ENCODE measurements around the gene SLC47A2.
"Not testable (repeated sequence)": the region's sequence is repeated elsewhere in the genome, so short reads cannot be mapped to it uniquely, and the experiment has no call there.

The SLC47A2 gene

GRCh38 chr17:19673623-19674022, 42.8 kb downstream of the SLC47A2 start:
- no peak for TF ChIP-seq EZH2phosphoT487 (IDR thresholded peaks at IDR 0.05; ENCODE audit: low read depth)
- TF ChIP-seq CTCF (IDR thresholded peaks at IDR 0.05; ENCODE audit: low read depth, low read length), result no peak
- no peaks in the 10 kb centered on the region for H4K20me1 ChIP-seq (ENCODE audit: insufficient read depth, low read length)
- H3K4me3 ChIP-seq (ENCODE audit: low read length), result no peak overlapping the region
- H3K4me1 ChIP-seq (ENCODE audit: low read length), result no peaks in the 10 kb centered on the region; the same call in 1 of the 2 replicates
- H3K36me3 ChIP-seq (replicated peaks; ENCODE audit: low read depth, low read length), result no peaks in the 10 kb centered on the region
- H3K27me3 ChIP-seq (ENCODE audit: low read depth, low read length), result no peaks in the 10 kb centered on the region
- H3K79me2 ChIP-seq (ENCODE audit: low read length), result no peaks in the 10 kb centered on the region
- H2AFZ ChIP-seq (ENCODE audit: low read depth, low read length), result no peak overlapping the region
- H3K27ac ChIP-seq (ENCODE audit: low read length), result no peak overlapping the region
- H3K4me2 ChIP-seq (ENCODE audit: low read length), result no peak overlapping the region
- H3K9me3 ChIP-seq (ENCODE audit: insufficient read depth, low read length), result no peaks in the 10 kb centered on the region
- H3K9ac ChIP-seq (ENCODE audit: low read length), result no peak overlapping the region

- Histone ChIP-seq H3K79me2 (ENCODE audit: low read length) (no peaks in the 10 kb centered on the region), H3K4me3 (ENCODE audit: low read length) (no peak overlapping the region), H3K4me1 (ENCODE audit: low read length) (no peaks in the 10 kb centered on the region; the same call in 1 of the 2 replicates), H3K27me3 (ENCODE audit: low read depth, low read length) (no peaks in the 10 kb centered on the region), H2AFZ (ENCODE audit: low read depth, low read length) (no peak overlapping the region), H4K20me1 (ENCODE audit: insufficient read depth, low read length) (no peaks in the 10 kb centered on the region), H3K27ac (ENCODE audit: low read length) (no peak overlapping the region), H3K4me2 (ENCODE audit: low read length) (no peak overlapping the region), H3K9ac (ENCODE audit: low read length) (no peak overlapping the region), H3K9me3 (ENCODE audit: insufficient read depth, low read length) (no peaks in the 10 kb centered on the region), H3K36me3 (replicated peaks; ENCODE audit: low read depth, low read length) (no peaks in the 10 kb centered on the region)
- no peak for TF ChIP-seq CTCF (IDR thresholded peaks at IDR 0.05; ENCODE audit: low read depth, low read length)
- no peak for TF ChIP-seq EZH2phosphoT487 (IDR thresholded peaks at IDR 0.05; ENCODE audit: low read depth)
Observed at GRCh38 chr17:19672009-19672750, 44.2 kb downstream of the SLC47A2 start.

- H3K27ac ChIP-seq (ENCODE audit: low read length), result no peak overlapping the region
- no peak overlapping the region for H2AFZ ChIP-seq (ENCODE audit: low read depth, low read length)
- H3K27me3 ChIP-seq (ENCODE audit: low read depth, low read length), result no peaks in the 10 kb centered on the region
- H3K4me1 ChIP-seq (ENCODE audit: low read length), result no peaks in the 10 kb centered on the region; the same call in 1 of the 2 replicates
- no peak overlapping the region for H3K4me2 ChIP-seq (ENCODE audit: low read length)
- no peaks in the 10 kb centered on the region for H4K20me1 ChIP-seq (ENCODE audit: insufficient read depth, low read length)
- no peaks in the 10 kb centered on the region for H3K36me3 ChIP-seq (replicated peaks; ENCODE audit: low read depth, low read length)
- no peak overlapping the region for H3K9ac ChIP-seq (ENCODE audit: low read length)
- no peaks in the 10 kb centered on the region for H3K79me2 ChIP-seq (ENCODE audit: low read length)
- H3K9me3 ChIP-seq (ENCODE audit: insufficient read depth, low read length), result no peaks in the 10 kb centered on the region
- no peak for TF ChIP-seq CTCF (IDR thresholded peaks at IDR 0.05; ENCODE audit: low read depth, low read length)
- no peak for TF ChIP-seq EZH2phosphoT487 (IDR thresholded peaks at IDR 0.05; ENCODE audit: low read depth)
- H3K4me3 ChIP-seq (ENCODE audit: low read length), result no peak overlapping the region
Observed at GRCh38 chr17:19671433-19671832, 45.0 kb downstream of the SLC47A2 start.

- no peaks in the 10 kb centered on the region; the same call in 1 of the 2 replicates for H3K4me1 ChIP-seq (ENCODE audit: low read length)
- no peaks in the 10 kb centered on the region for H3K9me3 ChIP-seq (ENCODE audit: insufficient read depth, low read length)
- no peak overlapping the region for H3K9ac ChIP-seq (ENCODE audit: low read length)
- H2AFZ ChIP-seq (ENCODE audit: low read depth, low read length), result no peak overlapping the region
- no peaks in the 10 kb centered on the region for H3K27me3 ChIP-seq (ENCODE audit: low read depth, low read length)
- no peak overlapping the region for H3K4me2 ChIP-seq (ENCODE audit: low read length)
- no peaks in the 10 kb centered on the region for H4K20me1 ChIP-seq (ENCODE audit: insufficient read depth, low read length)
- no peak overlapping the region for H3K27ac ChIP-seq (ENCODE audit: low read length)
- TF ChIP-seq CTCF (IDR thresholded peaks at IDR 0.05; ENCODE audit: low read depth, low read length) (no peak), EZH2phosphoT487 (IDR thresholded peaks at IDR 0.05; ENCODE audit: low read depth) (no peak)
- no peaks in the 10 kb centered on the region for H3K79me2 ChIP-seq (ENCODE audit: low read length)
- no peak overlapping the region for H3K4me3 ChIP-seq (ENCODE audit: low read length)
- no peaks in the 10 kb centered on the region for H3K36me3 ChIP-seq (replicated peaks; ENCODE audit: low read depth, low read length)
Observed at GRCh38 chr17:19670908-19671307, 45.5 kb downstream of the SLC47A2 start.

- not testable (repeated sequence) for H2AFZ ChIP-seq (ENCODE audit: low read depth, low read length); H3K79me2 ChIP-seq (ENCODE audit: low read length); H3K4me2 ChIP-seq (ENCODE audit: low read length); H3K4me1 ChIP-seq (ENCODE audit: low read length); H3K27me3 ChIP-seq (ENCODE audit: low read depth, low read length); H3K27ac ChIP-seq (ENCODE audit: low read length); H3K9ac ChIP-seq (ENCODE audit: low read length); H3K9me3 ChIP-seq (ENCODE audit: insufficient read depth, low read length); H3K4me3 ChIP-seq (ENCODE audit: low read length); H3K36me3 ChIP-seq (replicated peaks; ENCODE audit: low read depth, low read length); H4K20me1 ChIP-seq (ENCODE audit: insufficient read depth, low read length)
Observed at GRCh38 chr17:19669680-19670079, 46.7 kb downstream of the SLC47A2 start.
